GM10847 (cell line): ENCODE data around the gene ADAM11.

Source experiments
- POLR2A ChIP-seq: IDR thresholded peaks from 2 replicates; pipeline ENCODE4 v1.6.1; 2011; ENCODE audit not compliant: insufficient read length; ENCODE audit errors: extremely low read depth

The ADAM11 gene

GRCh38 chr17:44752953-44753861, 5.6 kb upstream of the ADAM11 start:
- no peak for TF ChIP-seq POLR2A

- TF ChIP-seq POLR2A, result no peak
Observed at GRCh38 chr17:44754276-44754675, 4.5 kb upstream of the ADAM11 start.

GRCh38 chr17:44757045-44757917, 1.5 kb upstream of the ADAM11 start:
- no peak for TF ChIP-seq POLR2A

- TF ChIP-seq POLR2A, result no peak
Observed at GRCh38 chr17:44757918-44758413, 822 bp upstream of the ADAM11 start.

- TF ChIP-seq POLR2A, result no peak
Observed at GRCh38 chr17:44759086-44759915, 513 bp downstream of the ADAM11 start.

GRCh38 chr17:44759916-44760243, 1.1 kb downstream of the ADAM11 start:
- TF ChIP-seq POLR2A, result no peak

- TF ChIP-seq POLR2A, result no peak
Observed at GRCh38 chr17:44760474-44761308, 1.9 kb downstream of the ADAM11 start.

GRCh38 chr17:44761932-44762810, 3.4 kb downstream of the ADAM11 start:
- no peak for TF ChIP-seq POLR2A

GRCh38 chr17:44763170-44763569, 4.4 kb downstream of the ADAM11 start:
- TF ChIP-seq POLR2A, result no peak

- TF ChIP-seq POLR2A, result no peak
Observed at GRCh38 chr17:44765965-44766364, 7.2 kb downstream of the ADAM11 start.

- no peak for TF ChIP-seq POLR2A
Observed at GRCh38 chr17:44766409-44767038, 7.7 kb downstream of the ADAM11 start.

- no peak for TF ChIP-seq POLR2A
Observed at GRCh38 chr17:44767493-44767892, 8.7 kb downstream of the ADAM11 start.
